Smooth muscle cell (in vitro differentiated cells): ENCODE data around the gene DAPP1. TPM values are rescaled to one million over a fixed set of nuclear protein-coding genes. Genes with fewer than 3 reads are reported as not detected.

Source experiments
- polyA plus RNA-seq: library from polyadenylated mRNA; unstranded; fragments of >200 nt; fragmentation: Nextera tagmentation; extraction: Ambion mirVana; gene quantifications from 2 replicates; pipeline ENCODE4 v1.2.1, GENCODE V29; 2016
- total RNA-seq: library from RNA; depleted of rRNA; stranded (reverse); fragments of >200 nt; gene quantifications from 2 replicates; pipeline ENCODE4 v1.2.3, GENCODE V29; 2014

Gene DAPP1
- total and polyA plus RNA-seq, 2 experiments from 2014 or later = 1.0 to 7.9 TPM

Other genes starting within 250 kb of the DAPP1 start
- gene MTTP, start 242.0 kb upstream of the DAPP1 start, total RNA-seq = 0.13 and 0.31 TPM in 2 replicates
- gene MTTP, start 242.0 kb upstream of the DAPP1 start, polyA plus RNA-seq = 0.05 TPM in 1 of 2 replicates, not detected in the other
- gene C4orf54, start 159.0 kb upstream of the DAPP1 start, total RNA-seq = not detected in 2 replicates
- not detected in 2 replicates for gene C4orf54, start 159.0 kb upstream of the DAPP1 start, polyA plus RNA-seq
- gene LAMTOR3, start 77.6 kb downstream of the DAPP1 start, total RNA-seq = 95.2 and 112 TPM in 2 replicates
- 58.3 and 68.9 TPM in 2 replicates for gene LAMTOR3, start 77.6 kb downstream of the DAPP1 start, polyA plus RNA-seq
- 62.7 and 87.2 TPM in 2 replicates for gene DNAJB14, start 129.8 kb downstream of the DAPP1 start, total RNA-seq
- gene DNAJB14, start 129.8 kb downstream of the DAPP1 start, polyA plus RNA-seq = 18.8 and 29.8 TPM in 2 replicates
- 469 and 497 TPM in 2 replicates for gene H2AZ1, start 133.4 kb downstream of the DAPP1 start, total RNA-seq
- 531 and 534 TPM in 2 replicates for gene H2AZ1, start 133.4 kb downstream of the DAPP1 start, polyA plus RNA-seq